Breast epithelium (tissue), 4 donors: ENCODE data around the gene ARHGEF5. TPM values are rescaled to one million over a fixed set of nuclear protein-coding genes. Genes with fewer than 3 reads are reported as not detected.
A peak's percentile ranks its signal among the peaks of the same experiment; 100 is the strongest.
"Not testable (repeated sequence)": the region's sequence is repeated elsewhere in the genome, so short reads cannot be mapped to it uniquely, and the experiment has no call there.

Experiments
- DNase-seq, 2 donors: peaks; one replicate each; pipeline ENCODE4 v3.0.0-alpha.2; 2019; ENCODE audit warnings: low spot score in 2 of 2
- H3K27ac ChIP-seq, 2 donors: fragments of 200-600 bp; sonication (generic) in 1 of 2; one replicate each; pipeline ENCODE4 v1.5.1; 2016 to 2019; ENCODE audit warnings: mild to moderate bottlenecking in 1 of 2
- H3K27me3 ChIP-seq, 2 donors: fragments of 200-600 bp; sonication (generic) in 1 of 2; one replicate each; pipeline versions ENCODE4 v1.5.1 to v1.6.0; 2017 to 2019; ENCODE audit warnings: control low read depth in 1 of 2, mild to moderate bottlenecking in 1 of 2
- H3K36me3 ChIP-seq: fragments of 200-600 bp; one replicate; pipeline ENCODE4 v1.5.1; 2019
- H3K4me1 ChIP-seq, 2 donors: fragments of 200-600 bp; sonication (generic); one replicate each; pipeline ENCODE4 v1.5.1; 2016 to 2019; ENCODE audit warnings: control low read depth in 1 of 2
- H3K4me3 ChIP-seq, 3 donors: fragments of 200-600 bp; sonication (generic); 1 replicate in 2 of 3; 2 replicates in 1 of 3; pipeline ENCODE4 v1.5.1; 2016 to 2019; ENCODE audit warnings: mild to moderate bottlenecking in 3 of 3, moderate library complexity in 2 of 3
- H3K9me3 ChIP-seq, 2 donors: fragments of 200-600 bp; sonication (generic) in 1 of 2; one replicate each; pipeline ENCODE4 v1.5.1; 2016 to 2019; ENCODE audit warnings: control low read depth in 1 of 2
- POLR2A ChIP-seq: fragments of 450-650 bp; IDR thresholded peaks from one replicate; pipeline ENCODE4 v1.6.1; 2016; ENCODE audit warnings: antibody characterized with exemption, mild to moderate bottlenecking, moderate library complexity
- POLR2AphosphoS5 ChIP-seq, 3 donors: sonication (generic); formaldehyde crosslinking; IDR thresholded peaks; one replicate each; pipeline ENCODE4 v1.6.1; 2017; ENCODE audit warnings: antibody characterized with exemption in 3 of 3
- intact Hi-C: fragments of 100-400 bp; cut with DNase I; formaldehyde crosslinking; loops from one replicate; pipeline ENCODE4 v1.15.1; 2023; ENCODE audit warnings: low total_unique reads
- total RNA-seq, 3 donors: library from RNA; depleted of rRNA; stranded (reverse); fragments of >200 nt; gene quantifications; one replicate each; pipeline ENCODE4 v1.1.0, GENCODE V29; 2016
- TF ChIP-seq, protein P1 (sequence below), 3 donors: fragments of 450-650 bp; IDR thresholded peaks; one replicate each; pipeline ENCODE4 v1.5.1; 2016 to 2017; ENCODE audit warnings: antibody characterized with exemption in 3 of 3, mild to moderate bottlenecking in 3 of 3, moderate library complexity in 3 of 3

The ARHGEF5 gene
- total RNA-seq, 3 donors from 2014 or later: 5.9 to 71.7 (median 31.8) TPM

DNA sequence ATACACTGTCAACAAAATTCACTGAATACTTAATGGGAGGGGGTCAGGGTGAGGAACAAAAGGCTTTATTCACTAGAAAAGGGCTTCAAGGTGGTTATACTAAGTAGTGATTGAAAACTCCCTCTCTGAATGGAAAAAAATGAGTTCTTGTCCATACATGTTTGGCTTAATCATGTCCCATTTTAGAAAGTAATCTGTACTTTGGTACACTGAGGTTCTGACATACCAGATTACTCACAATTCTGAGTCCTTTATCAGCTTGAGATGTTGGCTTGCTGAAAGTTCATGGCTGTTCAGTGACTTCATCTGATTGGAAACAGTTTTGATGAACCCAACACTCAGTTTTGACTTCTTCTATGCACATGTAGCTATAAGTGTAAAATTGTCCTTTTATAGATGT lies 61.1 kb downstream of the ARHGEF5 start:
- peaks cover 0 to 6% of the 10 kb centered on the region in 2 donors for H3K9me3 ChIP-seq
- TF ChIP-seq POLR2A: no peak
- TF ChIP-seq, protein P1, sequence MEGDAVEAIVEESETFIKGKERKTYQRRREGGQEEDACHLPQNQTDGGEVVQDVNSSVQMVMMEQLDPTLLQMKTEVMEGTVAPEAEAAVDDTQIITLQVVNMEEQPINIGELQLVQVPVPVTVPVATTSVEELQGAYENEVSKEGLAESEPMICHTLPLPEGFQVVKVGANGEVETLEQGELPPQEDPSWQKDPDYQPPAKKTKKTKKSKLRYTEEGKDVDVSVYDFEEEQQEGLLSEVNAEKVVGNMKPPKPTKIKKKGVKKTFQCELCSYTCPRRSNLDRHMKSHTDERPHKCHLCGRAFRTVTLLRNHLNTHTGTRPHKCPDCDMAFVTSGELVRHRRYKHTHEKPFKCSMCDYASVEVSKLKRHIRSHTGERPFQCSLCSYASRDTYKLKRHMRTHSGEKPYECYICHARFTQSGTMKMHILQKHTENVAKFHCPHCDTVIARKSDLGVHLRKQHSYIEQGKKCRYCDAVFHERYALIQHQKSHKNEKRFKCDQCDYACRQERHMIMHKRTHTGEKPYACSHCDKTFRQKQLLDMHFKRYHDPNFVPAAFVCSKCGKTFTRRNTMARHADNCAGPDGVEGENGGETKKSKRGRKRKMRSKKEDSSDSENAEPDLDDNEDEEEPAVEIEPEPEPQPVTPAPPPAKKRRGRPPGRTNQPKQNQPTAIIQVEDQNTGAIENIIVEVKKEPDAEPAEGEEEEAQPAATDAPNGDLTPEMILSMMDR (IDR thresholded peaks at IDR 0.05): no peak
- no peak for TF ChIP-seq POLR2AphosphoS5 (IDR thresholded peaks at IDR 0.05)
- H3K4me3 ChIP-seq: no peak overlapping the region
- DNase-seq: no peak
- no peaks in the 10 kb centered on the region for H3K4me1 ChIP-seq
- H3K27ac ChIP-seq: no peak overlapping the region
- no peaks in the 10 kb centered on the region for H3K36me3 ChIP-seq
- intact Hi-C loops: no loop called here
- no peaks in the 10 kb centered on the region for H3K27me3 ChIP-seq

- H3K36me3 ChIP-seq, intact Hi-C loops, DNase-seq, H3K27me3 ChIP-seq, H3K9me3 ChIP-seq, H3K4me3 ChIP-seq, H3K4me1 ChIP-seq: not testable (repeated sequence)
- H3K27ac ChIP-seq: peak overlapping the region in 1 of 2 donors; percentile 19
These were observed 63.7 kb downstream of the ARHGEF5 start for GRCh38 chr7:144418931-144419330.

DNA sequence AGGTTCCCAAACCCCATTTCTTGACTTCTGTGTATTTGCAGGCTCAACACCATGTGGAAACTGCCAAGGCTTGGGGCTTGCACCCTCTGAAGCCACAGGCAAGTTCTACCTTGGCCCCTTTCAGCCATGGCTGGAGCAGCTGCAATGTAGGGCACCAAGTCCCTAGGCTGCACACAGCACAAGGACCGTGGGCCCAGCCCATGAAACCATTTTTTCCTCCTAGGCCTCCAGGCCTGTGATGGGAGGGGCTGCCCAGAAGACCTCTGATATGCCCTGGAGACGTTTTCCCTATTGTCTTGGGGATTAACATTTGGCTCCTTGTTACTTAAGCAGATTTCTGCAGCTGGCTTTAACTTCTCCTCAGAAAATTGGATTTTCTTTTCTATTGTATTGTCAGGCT lies 72.3 kb downstream of the ARHGEF5 start:
- DNase-seq, H3K27me3 ChIP-seq, H3K4me1 ChIP-seq, H3K27ac ChIP-seq, intact Hi-C loops, H3K36me3 ChIP-seq, H3K4me3 ChIP-seq: not testable (repeated sequence)
- H3K9me3 ChIP-seq: peaks cover 7 to 24% of the 10 kb centered on the region in 2 donors

DNA sequence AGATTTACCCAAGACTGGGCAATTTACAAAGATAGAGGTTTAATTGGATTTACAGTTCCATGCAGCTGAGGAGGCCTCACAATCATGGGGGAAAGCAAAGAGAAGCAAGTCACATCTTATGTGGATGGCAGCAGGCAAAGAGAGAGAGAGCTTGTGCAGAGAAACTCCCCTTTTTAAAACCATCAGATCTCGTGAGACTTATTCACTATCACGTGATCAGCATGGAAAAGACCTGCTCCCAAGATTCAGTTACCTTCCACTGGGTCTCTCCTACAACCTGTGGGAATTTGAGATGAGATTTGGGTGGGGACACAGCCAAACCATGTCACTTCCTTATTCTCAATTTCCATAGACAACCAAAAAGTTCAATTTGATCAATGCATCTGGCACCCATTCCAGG lies 73.2 kb downstream of the ARHGEF5 start:
- H3K4me3 ChIP-seq: no peak overlapping the region
- no peaks in the 10 kb centered on the region for H3K27me3 ChIP-seq
- intact Hi-C loops: no loop called here
- H3K9me3 ChIP-seq: peaks cover 7 to 24% of the 10 kb centered on the region in 2 donors
- no peak overlapping the region for H3K27ac ChIP-seq
- DNase-seq: no peak
- no peaks in the 10 kb centered on the region for H3K36me3 ChIP-seq
- H3K4me1 ChIP-seq: no peaks in the 10 kb centered on the region
- no peak for TF ChIP-seq POLR2AphosphoS5 (IDR thresholded peaks at IDR 0.05)
- TF ChIP-seq POLR2A: no peak
- TF ChIP-seq, protein P1 (IDR thresholded peaks at IDR 0.05): no peak

Other genes with a start within 250 kb of the ARHGEF5 start
- not detected for gene OR2A2, start 245.8 kb upstream of the ARHGEF5 start, total RNA-seq
- not detected for gene OR2A14, start 232.2 kb upstream of the ARHGEF5 start, total RNA-seq
- gene CTAGE4, start 171.9 kb upstream of the ARHGEF5 start, total RNA-seq: 10 to 100 TPM in 1 of 3 donors, 1 to 10 TPM in 1, under 1 TPM in 1; 0.80 to 31.5 (median 8.8) TPM
- gene ARHGEF35, start 159.6 kb upstream of the ARHGEF5 start, total RNA-seq: 10 to 100 TPM in 2 of 3 donors, 1 to 10 TPM in 1; 4.3 to 31.8 (median 15.4) TPM
- gene OR2A42, start 115.8 kb upstream of the ARHGEF5 start, total RNA-seq: under 1 TPM; under 0.01 to 0.66 (median 0.15) TPM
- gene OR2A7, start 90.6 kb upstream of the ARHGEF5 start, total RNA-seq: 10 to 100 TPM in 2 of 3 donors, 1 to 10 TPM in 1; 4.2 to 59.0 (median 14.7) TPM
- 1 to 10 TPM in 2 of 3 donors, under 1 TPM in 1; 0.48 to 4.3 (median 2.9) TPM for gene CTAGE8, start 86.1 kb upstream of the ARHGEF5 start, total RNA-seq
- under 1 TPM; 0.15 to 0.33 (median 0.32) TPM for gene OR2A1, start 43.0 kb upstream of the ARHGEF5 start, total RNA-seq
- gene NOBOX, start 48.3 kb downstream of the ARHGEF5 start, total RNA-seq: not detected